Measurements from ENCODE around the gene SPTY2D1.

GRCh38 chr11:18580113-18580766, 53.9 kb downstream of the SPTY2D1 start:
- TF ChIP-seq CTCF (conservative IDR thresholded peaks at IDR 0.05): no peak
- no peak for TF ChIP-seq EZH2 (IDR thresholded peaks at IDR 0.05; ENCODE audit: low read depth)

Measured in PC-9 (cell line).